Muscle layer of colon (tissue), 2 donors: ENCODE results near the gene PALLD.

ENCODE experiments used
- H3K27ac ChIP-seq: one replicate; pipeline ENCODE4 v1.7.0; 2013; ENCODE audit warnings: low read depth, mild to moderate bottlenecking, low read length, moderate library complexity
- H3K27me3 ChIP-seq, 2 donors: one replicate each; pipeline ENCODE4 v1.7.0; 2013; ENCODE audit warnings: low read length in 2 of 2, mild to moderate bottlenecking in 2 of 2; ENCODE audit not compliant: insufficient read depth in 2 of 2, control insufficient read depth in 1 of 2
- H3K36me3 ChIP-seq: one replicate; pipeline ENCODE4 v1.7.0; 2013; ENCODE audit warnings: mild to moderate bottlenecking, low read length; ENCODE audit not compliant: insufficient read depth
- H3K4me1 ChIP-seq: one replicate; pipeline ENCODE4 v1.7.0; 2013; ENCODE audit warnings: mild to moderate bottlenecking, low read length; ENCODE audit not compliant: insufficient read depth
- H3K4me3 ChIP-seq, 2 donors: one replicate each; pipeline ENCODE4 v1.7.0; 2013; ENCODE audit warnings: low read length in 2 of 2, low read depth in 1 of 2, mild to moderate bottlenecking in 1 of 2, moderate library complexity in 1 of 2
- H3K9ac ChIP-seq: one replicate; pipeline ENCODE4 v1.7.0; 2013; ENCODE audit warnings: low read length
- H3K9me3 ChIP-seq: one replicate; pipeline ENCODE4 v1.7.0; 2013; ENCODE audit warnings: mild to moderate bottlenecking, low read length
- donor health status: abdominal sarcoma.
- donor health status: Adenocarcinoma of cecum.

Gene PALLD

GRCh38 chr4:168882650-168883233, 385.9 kb downstream of the PALLD start:
- Histone ChIP-seq H3K27me3 (no peaks in the 10 kb centered on the region), H3K9ac (no peak overlapping the region), H3K9me3 (no peaks in the 10 kb centered on the region), H3K27ac (no peak overlapping the region), H3K36me3 (peaks cover 35% of the 10 kb centered on the region), H3K4me3 (no peak overlapping the region), H3K4me1 (peaks cover 57% of the 10 kb centered on the region)

- H3K4me3 ChIP-seq: no peak overlapping the region
- peaks cover 57% of the 10 kb centered on the region for H3K4me1 ChIP-seq
- H3K9me3 ChIP-seq: no peaks in the 10 kb centered on the region
- H3K9ac ChIP-seq: no peak overlapping the region
- H3K36me3 ChIP-seq: peaks cover 35% of the 10 kb centered on the region
- H3K27ac ChIP-seq: no peak overlapping the region
- H3K27me3 ChIP-seq: no peaks in the 10 kb centered on the region
Observed at GRCh38 chr4:168883513-168883912, 386.7 kb downstream of the PALLD start.

- Histone ChIP-seq H3K4me1 (peaks cover 50% of the 10 kb centered on the region), H3K4me3 (no peak overlapping the region), H3K9ac (no peak overlapping the region), H3K27ac (no peak overlapping the region), H3K9me3 (no peaks in the 10 kb centered on the region), H3K27me3 (no peaks in the 10 kb centered on the region), H3K36me3 (peaks cover 37% of the 10 kb centered on the region)
Observed at GRCh38 chr4:168884251-168885124, 387.6 kb downstream of the PALLD start.

GRCh38 chr4:168885400-168885799, 388.5 kb downstream of the PALLD start:
- peaks cover 41% of the 10 kb centered on the region for H3K4me1 ChIP-seq
- H3K4me3 ChIP-seq: no peak overlapping the region
- H3K9me3 ChIP-seq: no peaks in the 10 kb centered on the region
- H3K27me3 ChIP-seq: no peaks in the 10 kb centered on the region
- H3K36me3 ChIP-seq: peaks cover 30% of the 10 kb centered on the region
- no peak overlapping the region for H3K27ac ChIP-seq
- no peak overlapping the region for H3K9ac ChIP-seq

- H3K36me3 ChIP-seq: peaks cover 38% of the 10 kb centered on the region
- no peaks in the 10 kb centered on the region for H3K9me3 ChIP-seq
- H3K9ac ChIP-seq: no peak overlapping the region
- no peak overlapping the region for H3K4me3 ChIP-seq
- H3K27me3 ChIP-seq: no peaks in the 10 kb centered on the region
- H3K4me1 ChIP-seq: peaks cover 31% of the 10 kb centered on the region
- H3K27ac ChIP-seq: no peak overlapping the region
Observed at GRCh38 chr4:168886351-168886750, 389.5 kb downstream of the PALLD start.

GRCh38 chr4:168887809-168888208, 391.0 kb downstream of the PALLD start:
- no peaks in the 10 kb centered on the region for H3K9me3 ChIP-seq
- no peak overlapping the region for H3K4me3 ChIP-seq
- no peaks in the 10 kb centered on the region for H3K27me3 ChIP-seq
- no peak overlapping the region for H3K9ac ChIP-seq
- H3K4me1 ChIP-seq: peaks cover 25% of the 10 kb centered on the region
- peaks cover 45% of the 10 kb centered on the region for H3K36me3 ChIP-seq
- H3K27ac ChIP-seq: no peak overlapping the region

- Histone ChIP-seq H3K4me3 (no peak overlapping the region), H3K4me1 (peaks cover 19% of the 10 kb centered on the region), H3K27me3 (no peaks in the 10 kb centered on the region), H3K27ac (no peak overlapping the region), H3K9ac (no peak overlapping the region), H3K36me3 (peaks cover 55% of the 10 kb centered on the region), H3K9me3 (no peaks in the 10 kb centered on the region)
Observed at GRCh38 chr4:168888715-168889215, 391.9 kb downstream of the PALLD start.

GRCh38 chr4:168891086-168891485, 394.2 kb downstream of the PALLD start:
- Histone ChIP-seq H3K9ac (no peak overlapping the region), H3K4me1 (peaks cover 9% of the 10 kb centered on the region), H3K9me3 (no peaks in the 10 kb centered on the region), H3K4me3 (no peak overlapping the region), H3K27me3 (no peaks in the 10 kb centered on the region), H3K27ac (no peak overlapping the region), H3K36me3 (peaks cover 65% of the 10 kb centered on the region)

GRCh38 chr4:168891688-168892087, 394.8 kb downstream of the PALLD start:
- no peak overlapping the region for H3K27ac ChIP-seq
- peaks cover 70% of the 10 kb centered on the region for H3K36me3 ChIP-seq
- peaks cover 9% of the 10 kb centered on the region for H3K4me1 ChIP-seq
- no peak overlapping the region for H3K9ac ChIP-seq
- H3K4me3 ChIP-seq: no peak overlapping the region
- H3K9me3 ChIP-seq: no peaks in the 10 kb centered on the region
- H3K27me3 ChIP-seq: no peaks in the 10 kb centered on the region

- Histone ChIP-seq H3K36me3 (peaks cover 77% of the 10 kb centered on the region), H3K27ac (no peak overlapping the region), H3K27me3 (no peaks in the 10 kb centered on the region), H3K4me1 (peaks cover 6% of the 10 kb centered on the region), H3K4me3 (no peak overlapping the region), H3K9ac (no peak overlapping the region), H3K9me3 (no peaks in the 10 kb centered on the region)
Observed at GRCh38 chr4:168892475-168892874, 395.6 kb downstream of the PALLD start.

GRCh38 chr4:168893205-168893604, 396.4 kb downstream of the PALLD start:
- peaks cover 5% of the 10 kb centered on the region for H3K4me1 ChIP-seq
- H3K9ac ChIP-seq: no peak overlapping the region
- no peaks in the 10 kb centered on the region for H3K27me3 ChIP-seq
- no peak overlapping the region for H3K4me3 ChIP-seq
- H3K27ac ChIP-seq: no peak overlapping the region
- H3K36me3 ChIP-seq: peaks cover 82% of the 10 kb centered on the region
- no peaks in the 10 kb centered on the region for H3K9me3 ChIP-seq
